NCI-H510A (cell line): ENCODE measurements around the gene GUK1.
"Not testable (repeated sequence)": the region's sequence is repeated elsewhere in the genome, so short reads cannot be mapped to it uniquely, and the experiment has no call there.

Experiments used
- DNase-seq: peaks from one replicate; lab custom pipeline; 2025; lab: John Stamatoyannopoulos, UW

Gene GUK1

GRCh38 chr1:228104526-228105269 is 35.4 kb upstream of the GUK1 start:
- DNase-seq: no peak

- no peak for DNase-seq
These were observed 34.6 kb upstream of the GUK1 start for GRCh38 chr1:228105270-228105995.

- DNase-seq: no peak
These were observed 33.9 kb upstream of the GUK1 start for GRCh38 chr1:228105996-228106799.

- no peak for DNase-seq
These were observed 33.4 kb upstream of the GUK1 start for GRCh38 chr1:228106800-228107054.

GRCh38 chr1:228107636-228108035 is 32.4 kb upstream of the GUK1 start:
- DNase-seq: no peak

GRCh38 chr1:228108055-228108690 is 31.9 kb upstream of the GUK1 start:
- no peak for DNase-seq

- no peak for DNase-seq
These were observed 31.4 kb upstream of the GUK1 start for GRCh38 chr1:228108742-228109072.

GRCh38 chr1:228109073-228109961 is 30.8 kb upstream of the GUK1 start, which contains the start of gene MRPL55:
Gene MRPL55 (minus strand): TSS chr1:228109299. CDS start chr1:228108260, 1,039 bp downstream.
- peak; percentile 93 for DNase-seq

GRCh38 chr1:228109962-228110488 is 30.1 kb upstream of the GUK1 start:
- DNase-seq: no peak

GRCh38 chr1:228110556-228110955 is 29.5 kb upstream of the GUK1 start:
- DNase-seq: no peak

- not testable (repeated sequence) for DNase-seq
These were observed 28.8 kb upstream of the GUK1 start for GRCh38 chr1:228111315-228111714.

GRCh38 chr1:228112167-228112566 is 27.9 kb upstream of the GUK1 start:
- no peak for DNase-seq

GRCh38 chr1:228112617-228113016 is 27.5 kb upstream of the GUK1 start:
- no peak for DNase-seq

- no peak for DNase-seq
These were observed 25.3 kb upstream of the GUK1 start for GRCh38 chr1:228114827-228115226.

GRCh38 chr1:228117335-228117734 is 22.7 kb upstream of the GUK1 start:
- no peak for DNase-seq

- no peak for DNase-seq
These were observed 22.0 kb upstream of the GUK1 start for GRCh38 chr1:228118040-228118439.

GRCh38 chr1:228120351-228120750 is 19.7 kb upstream of the GUK1 start:
- DNase-seq: no peak

- no peak for DNase-seq
These were observed 19.1 kb upstream of the GUK1 start for GRCh38 chr1:228120857-228121489.

GRCh38 chr1:228122921-228123441 is 17.1 kb upstream of the GUK1 start:
- no peak for DNase-seq

GRCh38 chr1:228123505-228123904 is 16.6 kb upstream of the GUK1 start:
- DNase-seq: no peak

GRCh38 chr1:228125185-228125584 is 14.9 kb upstream of the GUK1 start:
- DNase-seq: no peak
